Uterus (tissue), 2 donors: ENCODE measurements around the gene NDUFB10.

ENCODE experiments used
- POLR2A ChIP-seq, 2 donors: fragments of 450-650 bp; IDR thresholded peaks; one replicate each; pipeline ENCODE4 v1.6.1; 2016; ENCODE audit warnings: antibody characterized with exemption in 2 of 2, mild to moderate bottlenecking in 1 of 2, moderate library complexity in 1 of 2
- TF ChIP-seq, protein P1 (sequence below), 4 experiments: fragments of 200-600 bp in 2 of 4; fragments of 450-650 bp in 2 of 4; sonication (generic) in 2 of 4; IDR thresholded peaks; one replicate each; pipeline ENCODE4 v1.5.1; 2016 to 2019; ENCODE audit warnings: antibody characterized with exemption in 4 of 4, mild to moderate bottlenecking in 2 of 4, moderate library complexity in 1 of 4

DNA sequence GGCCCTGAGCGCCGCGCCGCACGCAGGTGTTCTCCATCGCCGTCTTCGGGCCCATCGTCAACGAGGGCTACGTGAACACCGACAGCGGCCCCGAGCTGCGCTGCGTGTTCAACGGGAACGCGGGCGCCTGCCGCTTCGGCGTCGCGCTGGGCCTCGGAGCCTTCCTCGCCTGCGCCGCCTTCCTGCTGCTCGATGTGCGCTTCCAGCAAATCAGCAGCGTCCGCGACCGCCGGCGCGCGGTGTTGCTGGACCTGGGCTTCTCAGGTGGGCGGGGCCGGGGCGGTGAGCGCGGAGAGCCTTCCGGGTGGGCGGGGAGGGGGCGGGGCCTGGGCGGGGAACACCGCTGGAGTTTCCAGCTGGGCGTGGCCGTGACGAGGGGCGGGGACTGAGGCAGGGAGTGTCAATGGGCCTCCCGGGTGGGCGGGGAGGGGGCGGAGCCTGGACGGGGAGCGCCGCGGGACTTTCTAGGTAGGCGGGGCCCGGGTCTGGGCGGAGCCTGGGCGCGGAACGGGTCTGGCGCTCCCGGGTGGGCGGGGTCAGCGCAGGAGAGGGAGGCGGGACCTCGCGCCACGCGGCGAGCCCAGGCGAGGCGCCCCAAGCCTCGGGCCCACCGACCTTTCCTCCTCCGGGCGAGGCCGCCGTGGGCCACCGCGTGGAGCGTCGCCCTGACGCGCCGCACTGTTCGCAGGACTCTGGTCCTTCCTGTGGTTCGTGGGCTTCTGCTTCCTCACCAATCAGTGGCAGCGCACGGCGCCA lies 32.8 kb downstream of the NDUFB10 start:
- TF ChIP-seq, protein P1, sequence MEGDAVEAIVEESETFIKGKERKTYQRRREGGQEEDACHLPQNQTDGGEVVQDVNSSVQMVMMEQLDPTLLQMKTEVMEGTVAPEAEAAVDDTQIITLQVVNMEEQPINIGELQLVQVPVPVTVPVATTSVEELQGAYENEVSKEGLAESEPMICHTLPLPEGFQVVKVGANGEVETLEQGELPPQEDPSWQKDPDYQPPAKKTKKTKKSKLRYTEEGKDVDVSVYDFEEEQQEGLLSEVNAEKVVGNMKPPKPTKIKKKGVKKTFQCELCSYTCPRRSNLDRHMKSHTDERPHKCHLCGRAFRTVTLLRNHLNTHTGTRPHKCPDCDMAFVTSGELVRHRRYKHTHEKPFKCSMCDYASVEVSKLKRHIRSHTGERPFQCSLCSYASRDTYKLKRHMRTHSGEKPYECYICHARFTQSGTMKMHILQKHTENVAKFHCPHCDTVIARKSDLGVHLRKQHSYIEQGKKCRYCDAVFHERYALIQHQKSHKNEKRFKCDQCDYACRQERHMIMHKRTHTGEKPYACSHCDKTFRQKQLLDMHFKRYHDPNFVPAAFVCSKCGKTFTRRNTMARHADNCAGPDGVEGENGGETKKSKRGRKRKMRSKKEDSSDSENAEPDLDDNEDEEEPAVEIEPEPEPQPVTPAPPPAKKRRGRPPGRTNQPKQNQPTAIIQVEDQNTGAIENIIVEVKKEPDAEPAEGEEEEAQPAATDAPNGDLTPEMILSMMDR (IDR thresholded peaks at IDR 0.05) = no peak
- peak in 1 of 2 donors; percentile 19 for TF ChIP-seq POLR2A (IDR thresholded peaks at IDR 0.05)
